HG03159 (cell line): ENCODE results near the gene TBX10.
"Not testable (repeated sequence)": the region's sequence is repeated elsewhere in the genome, so short reads cannot be mapped to it uniquely, and the experiment has no call there.

Experiments
- ATAC-seq: cut with Tn5 transposase; IDR thresholded peaks from one replicate; pipeline ENCODE4 v1.9.1; 2021; ENCODE audit warnings: mild to moderate bottlenecking, moderate library complexity; ENCODE audit not compliant: unreplicated experiment

TBX10 gene

DNA sequence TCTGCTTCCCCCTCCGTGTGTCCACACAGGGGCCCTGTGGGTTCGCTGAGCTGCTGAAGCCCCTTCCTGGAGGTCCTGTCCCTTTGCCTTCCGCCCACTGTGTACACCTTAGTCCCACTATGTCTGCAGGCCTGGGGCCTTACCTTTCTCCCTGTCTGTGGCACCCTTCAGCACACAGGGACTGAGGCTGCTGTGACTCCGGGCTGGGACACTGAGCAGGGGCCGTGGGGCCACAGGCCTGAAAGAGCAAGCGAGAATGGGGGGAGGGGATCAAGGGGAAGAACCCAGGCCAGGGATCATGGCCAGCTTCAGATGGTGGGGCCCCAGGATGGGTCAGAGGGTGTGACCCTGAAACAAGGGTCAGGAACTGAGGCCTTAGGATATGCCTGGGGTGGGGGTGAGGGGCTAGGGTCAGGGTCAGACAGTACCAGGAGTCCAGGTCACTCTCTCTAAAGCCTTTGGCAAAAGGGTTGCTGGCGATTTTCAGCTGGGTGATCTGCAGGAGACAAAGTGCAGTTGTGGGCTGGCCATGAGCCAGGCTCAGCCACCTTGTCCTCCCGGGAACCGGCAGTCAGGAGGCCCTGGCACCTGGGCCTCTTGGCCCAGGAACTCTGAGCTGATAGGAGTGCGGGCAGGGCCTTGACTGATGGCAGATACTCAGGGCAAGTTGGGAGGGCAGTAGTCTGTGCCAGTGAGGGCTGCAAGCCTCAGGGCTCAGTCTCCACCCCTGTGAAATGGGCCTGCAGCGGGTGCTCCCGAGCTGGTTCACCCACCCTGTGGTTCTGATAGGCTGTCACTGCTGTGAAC is 7.2 kb downstream of the TBX10 start:
- no peak for ATAC-seq

DNA sequence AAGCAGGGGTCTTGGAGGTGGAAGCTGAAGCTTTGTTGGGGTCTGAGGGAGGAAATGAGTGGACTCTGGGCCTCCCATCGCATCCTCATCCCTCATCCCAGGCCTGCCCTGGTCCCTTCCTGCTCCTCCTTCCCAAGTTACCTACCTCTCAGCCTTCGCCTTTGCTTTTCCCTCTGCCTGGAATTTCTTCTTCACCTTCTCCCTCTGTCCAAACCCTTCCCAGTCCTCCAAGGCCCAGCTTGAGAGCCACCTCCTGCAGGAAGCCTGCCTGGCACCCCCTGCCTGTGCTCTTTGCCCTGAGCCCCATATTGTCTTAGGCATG is 7.7 kb downstream of the TBX10 start:
- ATAC-seq: no peak

DNA sequence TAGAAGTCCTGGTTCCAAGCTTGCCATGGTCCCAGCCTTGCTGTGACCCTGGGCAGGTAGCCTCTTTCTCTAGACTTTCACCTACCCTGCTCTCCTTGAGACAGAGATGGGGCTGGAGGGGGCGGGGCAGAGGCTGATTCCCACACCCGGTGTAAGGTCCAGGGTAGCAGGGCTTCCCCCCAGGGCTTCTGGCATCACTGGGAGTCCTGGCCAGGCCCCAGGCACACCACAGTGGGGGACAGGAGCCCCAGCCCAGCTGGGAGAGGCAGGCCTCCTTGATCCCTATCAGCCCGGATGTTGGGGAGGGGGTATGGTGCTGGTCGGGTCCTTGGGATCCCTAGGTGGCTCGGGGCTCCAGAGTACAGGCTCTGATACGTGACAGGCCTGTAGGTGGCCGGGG is 8.2 kb downstream of the TBX10 start:
- ATAC-seq: no peak

DNA sequence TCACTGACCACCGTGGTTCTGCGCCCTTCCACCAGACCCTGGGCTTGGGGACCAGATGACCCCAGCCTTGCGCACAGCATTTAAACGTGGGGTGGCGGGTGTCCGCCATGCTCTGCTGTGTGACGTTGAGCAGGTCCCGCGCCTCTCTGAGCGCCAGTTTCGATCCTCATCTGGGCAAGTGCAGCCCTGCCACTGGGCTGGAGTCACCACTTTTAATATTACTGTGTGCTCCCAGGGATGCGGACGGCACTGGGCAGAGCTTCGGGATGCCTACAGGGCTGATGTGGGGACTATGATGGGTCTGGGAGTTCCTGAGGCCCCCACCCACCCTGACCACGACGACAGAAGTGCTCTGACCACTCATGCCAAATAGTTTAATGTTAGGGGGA is 8.6 kb downstream of the TBX10 start:
- no peak for ATAC-seq

DNA sequence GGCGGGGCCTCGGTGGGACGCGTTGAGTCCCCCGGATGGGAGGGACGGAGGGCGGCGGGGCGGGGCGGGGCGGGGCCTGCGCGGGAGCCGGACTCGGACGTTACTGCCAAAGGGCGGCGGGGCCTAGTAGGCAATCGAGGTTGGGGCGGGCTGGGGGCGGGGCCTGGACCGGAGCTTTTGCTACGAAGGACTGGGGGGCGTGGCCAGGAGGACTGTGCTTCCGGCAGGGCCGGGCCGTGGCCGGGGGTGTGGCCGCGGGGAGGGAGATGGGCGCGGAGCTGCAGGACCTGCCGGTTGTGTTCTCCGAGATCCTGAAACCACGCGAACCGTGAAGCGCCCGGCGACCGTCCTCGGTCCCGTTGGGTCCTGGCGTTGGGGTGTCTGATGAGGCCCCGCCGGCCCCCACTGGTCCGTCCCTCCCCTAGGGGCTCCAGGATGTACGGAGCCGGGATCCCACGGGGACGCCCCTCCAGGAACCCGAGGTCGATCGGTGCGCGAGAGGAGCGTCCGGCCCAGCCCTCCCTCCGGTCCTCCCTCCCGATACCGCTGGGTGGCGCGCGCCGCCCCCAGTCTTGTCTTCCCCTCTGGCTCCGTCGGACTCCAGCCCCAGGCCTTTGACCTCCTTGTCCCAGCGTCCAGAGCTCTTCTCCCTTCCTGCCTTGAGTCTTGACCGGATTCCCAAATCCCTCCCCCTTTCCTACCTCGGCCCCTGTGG is 9.2 kb downstream of the TBX10 start:
- ATAC-seq: peak; percentile 64

DNA sequence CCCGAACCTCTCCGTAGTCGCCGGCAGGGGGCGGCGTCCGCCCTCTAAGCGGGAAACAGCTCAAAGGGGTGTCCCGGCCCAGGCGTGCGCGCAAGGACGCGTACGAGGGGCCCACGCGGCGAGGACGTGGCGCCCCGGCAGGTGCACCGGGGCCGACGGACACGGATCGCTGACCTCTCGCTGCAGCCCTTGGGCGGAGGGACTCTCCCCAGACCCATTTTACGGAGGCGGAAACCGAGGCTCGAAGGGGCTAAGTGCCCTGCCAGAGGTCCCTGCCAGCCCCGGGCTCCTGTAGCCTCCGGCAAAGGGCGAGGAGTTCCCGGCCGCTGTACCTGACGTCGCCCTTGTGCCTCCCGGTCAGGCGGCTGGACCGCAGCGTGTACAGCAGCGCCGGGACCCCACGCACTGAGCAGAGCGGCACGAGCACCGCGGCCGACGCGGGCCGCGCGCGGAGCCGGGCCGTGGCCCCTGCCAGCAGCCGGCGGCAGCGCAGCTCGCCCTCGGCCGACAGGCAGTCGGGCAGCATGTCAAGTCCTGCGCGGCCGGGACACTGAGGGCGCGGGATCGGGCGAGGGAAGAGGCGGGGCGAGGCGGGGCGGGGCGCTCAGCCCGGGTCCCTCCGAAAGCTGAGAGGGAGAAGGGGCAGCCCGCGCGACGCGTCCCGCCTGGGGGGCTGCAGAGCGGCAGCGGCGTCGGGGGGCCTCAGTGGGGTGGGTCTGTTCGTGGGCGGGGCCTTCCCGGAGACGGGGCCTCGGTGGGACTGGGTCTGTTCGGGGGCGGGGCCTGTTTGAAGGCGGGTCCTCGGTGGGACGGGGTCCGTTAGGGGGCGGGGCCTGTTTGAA is 10.0 kb downstream of the TBX10 start, which contains the start of gene NUDT8:
Gene NUDT8 (minus strand): TSS at position 552 of the 842 bp plus-strand sequence. CDS start 26 bp downstream, at position 526.
- peak; percentile 45 for ATAC-seq

DNA sequence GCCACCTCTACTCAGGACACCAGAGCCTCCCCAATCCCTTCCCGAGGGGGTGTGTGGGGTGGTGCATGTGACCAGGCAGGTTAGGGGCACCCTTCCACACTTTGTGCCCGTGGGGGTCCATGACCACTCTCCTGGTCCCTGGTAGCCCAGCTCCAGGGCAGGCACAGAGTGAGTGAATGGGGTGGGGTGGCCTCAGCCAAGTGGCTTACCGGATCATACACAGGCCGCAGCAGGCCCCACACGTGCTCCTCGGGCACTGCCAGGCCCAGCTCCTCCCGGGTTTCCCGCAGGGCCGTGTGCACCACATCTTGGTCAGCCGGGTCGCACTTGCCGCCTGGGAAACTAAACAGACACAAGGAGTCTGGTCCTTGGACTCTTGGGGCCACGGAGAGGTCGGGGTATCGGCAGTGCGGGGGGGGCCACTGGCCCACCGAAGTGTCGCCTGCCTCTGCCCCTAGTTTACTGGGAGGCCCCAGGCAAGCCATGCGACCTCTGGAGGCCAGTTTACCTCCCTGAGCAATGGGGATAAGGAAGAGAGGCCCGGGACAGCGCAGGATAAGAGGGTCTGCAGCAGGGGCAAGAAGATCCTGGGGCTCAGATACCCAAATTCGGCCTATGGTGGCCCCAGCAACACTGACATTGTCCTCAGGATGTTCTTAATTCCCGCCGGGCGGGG is 10.7 kb downstream of the TBX10 start:
- ATAC-seq: no peak

DNA sequence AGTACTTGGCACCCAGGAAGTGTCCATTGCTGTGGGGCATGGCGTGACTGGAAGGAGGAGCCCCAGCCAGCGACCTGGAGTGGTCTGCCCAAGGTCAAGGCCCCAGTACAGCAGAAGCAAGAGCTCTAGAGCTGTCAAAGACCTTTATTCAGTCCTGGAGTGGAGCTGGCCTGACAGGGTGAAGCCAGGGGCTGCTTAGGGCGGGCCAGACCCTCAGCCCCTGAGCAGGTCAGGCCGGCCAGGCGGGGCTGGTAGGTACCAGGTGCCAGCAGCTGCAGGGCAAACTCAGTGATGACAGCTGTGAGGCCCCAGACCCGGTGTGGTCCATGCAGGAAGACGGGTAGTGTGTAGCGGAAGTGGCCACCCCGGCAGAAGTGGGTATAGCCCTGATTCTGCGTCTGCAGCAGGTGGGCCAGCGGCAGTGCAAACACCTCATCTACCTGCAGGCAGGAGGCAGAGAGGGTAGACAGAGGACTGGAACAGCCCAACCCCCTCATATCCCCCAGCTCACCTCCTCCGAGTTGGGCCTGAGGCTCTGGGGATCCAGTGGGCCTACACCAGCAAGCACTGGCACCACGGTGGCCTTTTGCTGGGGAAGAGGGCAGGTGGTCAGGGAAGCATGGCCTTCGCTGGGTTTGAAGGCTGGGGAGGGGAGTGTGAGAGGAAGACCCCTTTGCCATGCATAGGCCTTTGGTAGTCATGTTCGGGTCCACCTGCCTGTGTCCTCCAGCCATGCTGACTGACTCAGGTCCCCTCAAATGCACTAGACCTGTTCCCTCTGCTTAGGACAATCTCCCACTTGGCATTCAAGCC is 11.5 kb downstream of the TBX10 start:
- no peak for ATAC-seq

DNA sequence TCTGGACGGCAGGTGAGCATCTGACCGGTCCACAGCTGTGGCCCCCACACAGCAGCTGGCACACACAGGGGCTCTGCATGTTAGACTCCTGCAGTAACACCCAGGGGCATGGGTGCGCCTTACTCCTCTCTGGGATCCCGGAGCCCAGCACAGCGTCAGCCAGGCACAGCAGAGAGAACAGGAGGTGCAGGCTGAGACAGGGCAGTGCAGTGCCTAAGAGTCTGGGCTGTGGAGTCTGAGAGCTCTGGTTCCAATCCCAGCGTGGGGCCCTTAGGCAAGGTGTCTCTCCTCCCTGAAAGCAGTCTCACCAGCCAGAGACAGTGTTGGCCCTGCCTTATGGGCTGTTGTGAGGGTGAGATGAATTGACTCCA is 12.1 kb downstream of the TBX10 start:
- ATAC-seq: no peak

DNA sequence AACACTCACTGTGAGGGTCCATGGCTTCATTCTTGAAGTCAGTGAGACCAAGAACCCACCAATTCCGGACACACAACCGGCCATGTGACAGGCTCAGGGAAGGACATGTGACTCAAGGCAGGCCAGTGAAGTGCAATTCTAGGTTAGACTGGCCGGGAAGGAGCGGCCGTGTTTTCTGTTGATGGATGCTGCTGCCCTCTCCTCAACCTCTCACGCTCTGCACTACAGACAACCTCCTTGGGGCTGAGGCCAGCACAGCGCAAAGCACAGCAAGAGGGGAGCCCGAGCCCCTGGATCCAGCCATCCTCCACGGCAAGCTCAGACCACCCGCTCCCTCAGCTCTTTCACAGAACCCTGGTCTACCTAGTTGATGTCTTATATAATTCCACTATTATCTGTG is 12.6 kb downstream of the TBX10 start:
- ATAC-seq: no peak

DNA sequence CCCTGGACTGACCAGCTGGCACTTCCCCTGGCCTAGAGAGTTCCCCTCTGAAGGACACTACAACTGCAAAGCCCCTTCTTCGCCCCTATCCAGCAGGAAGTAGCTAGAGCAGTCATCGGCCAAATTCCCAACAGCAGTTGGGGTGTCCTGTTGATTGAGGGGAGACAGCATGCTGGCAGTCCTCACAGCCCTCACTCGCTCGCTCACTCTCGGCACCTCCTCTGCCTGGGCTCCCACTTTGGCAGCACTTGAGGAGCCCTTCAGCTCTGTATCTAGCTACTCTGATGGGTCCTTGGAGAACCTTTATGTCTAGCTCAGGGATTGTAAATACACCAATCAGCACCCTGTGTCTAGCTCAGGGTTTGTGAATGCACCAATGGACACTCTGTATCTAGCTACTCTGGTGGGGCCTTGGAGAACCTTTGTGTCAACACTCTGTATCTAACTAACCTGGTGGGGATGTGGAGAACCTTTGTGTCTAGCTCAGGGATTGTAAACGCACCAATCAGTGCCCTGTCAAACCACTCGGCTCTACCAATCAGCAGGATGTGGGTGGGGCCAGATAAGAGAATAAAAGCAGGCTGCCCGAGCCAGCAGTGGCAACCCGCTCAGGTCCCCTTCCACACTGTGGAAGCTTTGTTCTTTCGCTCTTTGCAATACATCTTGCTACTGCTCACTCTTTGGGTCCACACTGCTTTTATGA is 13.3 kb downstream of the TBX10 start:
- ATAC-seq: not testable (repeated sequence)

DNA sequence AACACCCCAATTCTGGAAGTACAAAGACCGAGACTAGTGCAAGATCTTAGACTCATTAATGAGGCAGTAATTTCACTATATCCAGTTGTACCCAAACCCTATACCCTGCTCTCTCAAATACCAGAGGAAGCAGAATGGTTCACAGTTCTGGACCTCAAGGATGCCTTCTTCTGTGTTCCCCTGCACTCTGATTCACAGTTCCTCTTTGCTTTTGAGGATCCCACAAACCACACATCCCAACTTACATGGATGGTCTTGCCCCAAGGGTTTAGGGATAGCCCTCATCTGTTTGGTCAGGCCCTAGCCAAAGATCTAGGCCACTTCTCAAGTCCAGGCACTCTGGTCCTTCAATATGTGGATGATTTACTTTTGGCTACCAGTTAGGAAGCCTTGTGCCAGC is 15.8 kb downstream of the TBX10 start:
- not testable (repeated sequence) for ATAC-seq

DNA sequence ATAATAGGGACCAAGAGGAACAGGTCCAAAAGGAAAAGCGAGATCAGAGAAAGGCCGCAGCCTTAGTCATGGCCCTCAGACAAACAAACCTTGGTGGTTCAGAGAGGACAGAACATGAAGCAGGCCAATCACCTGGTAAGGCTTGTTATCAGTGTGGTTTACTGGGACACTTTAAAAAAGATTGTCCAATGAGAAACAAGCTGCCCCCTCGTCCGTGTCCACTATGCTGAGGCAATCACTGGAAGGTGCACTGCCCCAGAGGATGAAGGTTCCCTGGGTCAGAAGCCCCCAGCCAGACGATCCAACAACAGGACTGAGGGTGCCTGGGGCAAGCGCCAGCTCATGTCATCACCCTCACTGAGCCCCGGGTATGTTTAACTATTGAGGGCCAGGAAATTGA is 16.7 kb downstream of the TBX10 start:
- not testable (repeated sequence) for ATAC-seq

DNA sequence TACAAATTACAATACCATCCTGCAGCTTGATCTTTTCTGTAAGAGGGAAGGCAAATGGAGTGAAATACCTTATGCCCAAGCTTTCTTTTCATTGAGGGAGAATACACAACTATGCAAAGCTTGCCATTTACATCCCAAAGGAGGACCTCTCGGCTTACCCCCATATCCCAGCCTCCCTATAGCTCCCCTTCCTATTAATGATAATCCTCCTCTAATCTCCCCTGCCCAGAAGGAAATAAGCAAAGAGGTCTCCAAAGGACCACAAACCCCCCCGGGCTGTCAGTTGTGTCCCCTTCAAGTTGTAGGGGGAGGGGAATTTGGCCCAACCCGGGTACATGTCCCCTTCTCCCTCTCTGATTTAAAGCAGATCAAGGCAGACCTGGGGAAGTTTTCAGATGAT is 17.6 kb downstream of the TBX10 start:
- not testable (repeated sequence) for ATAC-seq

DNA sequence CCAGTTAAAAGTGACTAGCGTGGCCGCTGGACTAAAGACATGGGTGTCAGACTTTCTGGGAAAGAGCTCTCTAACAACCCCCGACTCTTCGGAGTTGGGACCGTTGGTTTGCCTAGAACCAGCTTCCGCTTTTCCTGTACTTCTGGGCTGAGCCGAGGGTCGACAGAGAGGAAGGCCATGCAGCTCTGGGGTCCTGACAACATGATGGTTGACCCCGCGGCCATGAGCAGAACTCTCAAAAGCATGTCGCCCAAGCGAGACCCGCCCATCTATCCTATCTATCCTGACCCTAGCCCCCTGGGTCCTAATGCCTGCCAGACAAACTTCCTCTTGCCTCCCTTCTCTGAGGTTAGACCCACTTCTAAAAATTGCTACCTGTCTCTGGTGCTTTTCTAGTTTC is 18.9 kb downstream of the TBX10 start:
- not testable (repeated sequence) for ATAC-seq

DNA sequence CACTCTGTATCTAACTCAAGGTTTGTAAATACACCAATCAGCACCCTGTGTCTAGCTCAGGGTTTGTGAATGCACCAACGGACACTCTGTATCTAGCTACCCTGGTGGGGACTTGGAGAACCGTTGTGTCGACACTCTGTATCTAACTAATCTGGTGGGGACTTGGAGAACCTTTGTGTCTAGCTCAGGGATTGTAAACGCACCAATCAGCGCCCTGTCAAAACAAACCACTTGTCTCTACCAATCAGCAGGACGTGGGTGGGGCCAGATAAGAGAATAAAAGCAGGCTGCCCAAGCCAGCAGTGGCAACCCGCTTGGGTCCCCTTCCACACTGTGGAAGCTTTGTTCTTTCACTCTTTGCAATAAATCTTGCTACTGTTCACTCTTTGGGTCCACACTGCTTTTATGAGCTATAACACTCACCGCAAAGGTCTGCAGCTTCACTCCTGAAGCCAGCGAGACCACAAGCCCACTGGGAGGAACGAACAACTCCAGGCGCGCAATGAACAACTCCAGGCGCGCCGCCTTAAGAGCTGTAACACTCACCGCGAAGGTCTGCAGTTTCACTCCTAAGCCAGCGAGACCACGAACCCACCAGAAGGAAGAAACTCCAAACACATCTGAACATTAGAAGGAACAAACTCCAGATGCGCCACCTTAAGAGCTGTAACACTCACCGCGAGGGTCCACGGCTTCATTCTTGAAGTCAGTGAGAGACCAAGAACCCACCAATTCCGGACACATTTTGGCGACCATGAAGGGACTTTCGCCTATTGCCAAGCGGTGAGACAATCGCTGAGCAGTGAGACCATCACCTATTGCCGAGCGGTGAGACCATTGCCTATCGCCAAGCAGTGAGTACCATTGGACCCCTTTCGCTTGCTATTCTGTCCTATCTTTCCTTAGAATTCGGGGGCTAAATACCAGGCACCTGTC is 19.6 kb downstream of the TBX10 start:
- not testable (repeated sequence) for ATAC-seq

DNA sequence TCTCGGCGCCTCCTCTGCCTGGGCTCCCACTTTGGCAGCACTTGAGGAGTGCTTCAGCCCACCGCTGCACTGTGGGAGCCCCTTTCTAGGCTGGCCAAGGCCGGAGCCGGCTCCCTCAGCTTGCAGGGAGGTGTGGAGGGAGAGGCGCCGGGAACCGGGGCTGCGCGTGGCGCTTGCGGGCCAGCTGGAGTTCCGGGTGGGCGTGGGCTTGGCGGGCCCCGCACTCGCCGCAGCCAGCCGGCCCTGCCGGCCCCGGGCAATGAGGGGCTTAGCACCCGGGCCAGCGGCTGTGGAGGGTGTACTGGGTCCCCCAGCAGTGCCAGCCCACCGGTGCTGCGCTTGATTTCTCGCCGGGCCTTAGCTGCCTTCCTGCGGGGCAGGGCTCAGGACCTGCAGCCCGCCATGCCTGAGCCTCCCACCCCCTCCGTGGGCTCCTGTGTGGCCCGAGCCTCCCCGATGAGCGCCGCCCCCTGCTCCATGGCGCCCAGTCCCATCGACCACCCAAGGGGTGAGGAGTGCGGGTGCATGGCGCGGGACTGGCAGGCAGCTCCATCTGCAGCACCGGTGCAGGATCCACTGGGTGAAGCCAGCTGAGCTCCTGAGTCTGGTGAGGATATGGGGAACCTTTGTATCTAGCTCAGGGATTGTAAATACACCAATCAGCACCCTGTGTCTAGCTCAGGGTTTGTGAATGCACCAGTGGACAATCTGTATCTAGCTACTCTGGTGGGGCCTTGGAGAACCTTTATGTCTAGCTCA is 20.5 kb downstream of the TBX10 start:
- ATAC-seq: not testable (repeated sequence)
